HEK293T (cell line): Measurements from ENCODE around the gene RDH12.

Source experiments
- ARNT ChIP-seq: fragments of 450-650 bp; IDR thresholded peaks from 2 replicates; pipeline ENCODE4 v1.6.1; 2017; ENCODE audit warnings: mild to moderate bottlenecking
- BHLHE40 ChIP-seq: fragments of 450-650 bp; IDR thresholded peaks from 2 replicates; pipeline ENCODE4 v1.6.1; 2016; ENCODE audit warnings: mild to moderate bottlenecking, moderate library complexity, borderline replicate concordance
- ELF4 ChIP-seq: fragments of 450-650 bp; IDR thresholded peaks from 2 replicates; pipeline ENCODE4 v1.6.1; 2017; ENCODE audit warnings: antibody characterized with exemption
- FOXA1 ChIP-seq: fragments of 450-650 bp; IDR thresholded peaks from 2 replicates; pipeline ENCODE4 v1.6.1; 2016; ENCODE audit warnings: mild to moderate bottlenecking
- FOXM1 ChIP-seq: fragments of 450-650 bp; IDR thresholded peaks from 2 replicates; pipeline ENCODE4 v1.6.1; 2017; ENCODE audit warnings: mild to moderate bottlenecking, borderline replicate concordance
- HDGF ChIP-seq: fragments of 450-650 bp; IDR thresholded peaks from 2 replicates; pipeline ENCODE4 v1.6.1; 2017; ENCODE audit warnings: antibody characterized with exemption, borderline replicate concordance
- LEF1 ChIP-seq: fragments of 450-650 bp; IDR thresholded peaks from 2 replicates; pipeline ENCODE4 v1.6.1; 2017; ENCODE audit warnings: mild to moderate bottlenecking, borderline replicate concordance
- NFRKB ChIP-seq: fragments of 450-650 bp; IDR thresholded peaks from 2 replicates; pipeline ENCODE4 v1.6.1; 2016; ENCODE audit warnings: mild to moderate bottlenecking, moderate library complexity
- SP1 ChIP-seq: fragments of 450-650 bp; IDR thresholded peaks from 2 replicates; pipeline ENCODE4 v1.6.1; 2017
- SUZ12 ChIP-seq: fragments of 450-650 bp; IDR thresholded peaks from 2 replicates; pipeline ENCODE4 v1.6.1; 2016; ENCODE audit warnings: mild to moderate bottlenecking
- TARDBP ChIP-seq: fragments of 450-650 bp; IDR thresholded peaks from 2 replicates; pipeline ENCODE4 v1.6.1; 2016
- ZNF384 ChIP-seq: fragments of 450-650 bp; IDR thresholded peaks from 2 replicates; pipeline ENCODE4 v1.6.1; 2016
- TF ChIP-seq, protein P1 (sequence below): fragments of 450-650 bp; IDR thresholded peaks from 2 replicates; pipeline ENCODE4 v1.6.1; 2016

DNA sequence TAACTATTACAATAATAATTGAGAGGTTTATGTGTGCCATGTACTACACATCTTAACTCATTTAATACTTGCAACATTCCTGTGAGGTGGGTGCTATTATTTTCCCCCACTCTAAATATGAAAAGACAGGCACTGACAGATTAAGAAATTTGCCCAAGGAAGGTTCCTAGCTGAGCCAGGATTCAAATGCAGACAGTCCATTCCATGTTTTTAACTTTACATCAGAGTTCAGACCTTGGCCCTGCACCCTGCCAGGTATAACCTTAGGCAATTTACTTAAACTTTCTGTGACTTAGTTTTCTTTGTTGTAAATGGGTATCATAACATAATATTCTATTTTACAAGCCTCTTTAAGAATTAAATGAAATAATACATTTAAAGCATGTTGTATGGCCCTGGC lies 26.6 kb downstream of the RDH12 start:
- TF ChIP-seq SUZ12 (no peak), NFRKB (no peak), TARDBP (no peak), ZNF384 (no peak), FOXA1 (no peak), ARNT (no peak), SP1 (no peak), LEF1 (no peak), HDGF (no peak), FOXM1 (no peak), BHLHE40 (no peak), ELF4 (no peak)
- TF ChIP-seq, protein P1, sequence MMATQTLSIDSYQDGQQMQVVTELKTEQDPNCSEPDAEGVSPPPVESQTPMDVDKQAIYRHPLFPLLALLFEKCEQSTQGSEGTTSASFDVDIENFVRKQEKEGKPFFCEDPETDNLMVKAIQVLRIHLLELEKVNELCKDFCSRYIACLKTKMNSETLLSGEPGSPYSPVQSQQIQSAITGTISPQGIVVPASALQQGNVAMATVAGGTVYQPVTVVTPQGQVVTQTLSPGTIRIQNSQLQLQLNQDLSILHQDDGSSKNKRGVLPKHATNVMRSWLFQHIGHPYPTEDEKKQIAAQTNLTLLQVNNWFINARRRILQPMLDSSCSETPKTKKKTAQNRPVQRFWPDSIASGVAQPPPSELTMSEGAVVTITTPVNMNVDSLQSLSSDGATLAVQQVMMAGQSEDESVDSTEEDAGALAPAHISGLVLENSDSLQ: no peak
